Astrocyte (in vitro differentiated cells and primary cell): Measurements from ENCODE around the gene PTPRF. TPM values are rescaled to one million over a fixed set of nuclear protein-coding genes. Genes with fewer than 3 reads are reported as not detected.

Experiments
- DNase-seq: peaks from one replicate; pipeline ENCODE4 v3.0.0-alpha.2; 2010; ENCODE audit warnings: low read depth
- FAIRE-seq: peaks from 2 replicates; lab custom pipeline; 2011; peaks lifted over from hg19 to GRCh38; lab: Jason Lieb, UNC
- H2AFZ ChIP-seq: 2 replicates; pipeline ENCODE4 v1.6.0; 2012; ENCODE audit warnings: low read depth, low read length, inconsistent platforms
- H3K27ac ChIP-seq: 2 replicates; pipeline ENCODE4 v1.5.1; 2011; ENCODE audit warnings: low read depth, low read length, inconsistent platforms
- H3K27me3 ChIP-seq: 2 replicates; pipeline ENCODE4 v1.6.0; 2011; ENCODE audit warnings: low read length, inconsistent platforms; ENCODE audit not compliant: insufficient read depth
- H3K36me3 ChIP-seq: 2 replicates; pipeline ENCODE4 v1.5.1; 2011; ENCODE audit warnings: low read length, inconsistent platforms; ENCODE audit not compliant: insufficient read depth
- H3K4me1 ChIP-seq: 2 replicates; pipeline ENCODE4 v1.5.1; 2011; ENCODE audit warnings: low read length, inconsistent platforms; ENCODE audit not compliant: insufficient read depth
- H3K4me2 ChIP-seq: 2 replicates; pipeline ENCODE4 v1.6.0; 2012; ENCODE audit warnings: low read length, inconsistent platforms
- H3K4me3 ChIP-seq: 2 replicates; pipeline ENCODE4 v1.5.1; 2011; ENCODE audit warnings: low read depth, mild to moderate bottlenecking, low read length, inconsistent platforms; ENCODE audit not compliant: insufficient read depth
- H3K79me2 ChIP-seq: 2 replicates; pipeline ENCODE4 v1.6.0; 2012; ENCODE audit warnings: mild to moderate bottlenecking, low read length, inconsistent platforms; ENCODE audit not compliant: insufficient read depth
- H3K9ac ChIP-seq: 2 replicates; pipeline ENCODE4 v1.6.0; 2012; ENCODE audit warnings: mild to moderate bottlenecking, low read length, inconsistent platforms
- H3K9me3 ChIP-seq: 2 replicates; pipeline ENCODE4 v1.5.1; 2012; ENCODE audit warnings: low read depth, mild to moderate bottlenecking, low read length, inconsistent platforms; ENCODE audit not compliant: insufficient read depth
- H4K20me1 ChIP-seq: 2 replicates; pipeline ENCODE4 v1.6.0; 2012; ENCODE audit warnings: low read length, inconsistent platforms; ENCODE audit not compliant: insufficient read depth
- H3K27ac Mint-ChIP-seq: one replicate; pipeline ENCODE4 v1.8.0; 2021; ENCODE audit warnings: mild to moderate bottlenecking, mixed read lengths; ENCODE audit not compliant: unreplicated experiment
- H3K27me3 Mint-ChIP-seq: one replicate; pipeline ENCODE4 v1.8.0; 2021; ENCODE audit warnings: low read depth, mixed read lengths; ENCODE audit not compliant: unreplicated experiment
- H3K36me3 Mint-ChIP-seq: one replicate; pipeline ENCODE4 v1.8.0; 2021; ENCODE audit warnings: low read depth, mixed read lengths; ENCODE audit not compliant: unreplicated experiment
- H3K4me1 Mint-ChIP-seq: one replicate; pipeline ENCODE4 v1.8.0; 2021; ENCODE audit warnings: low read depth, mixed read lengths; ENCODE audit not compliant: unreplicated experiment
- H3K4me3 Mint-ChIP-seq: one replicate; pipeline ENCODE4 v1.8.0; 2021; ENCODE audit warnings: mild to moderate bottlenecking, moderate library complexity, mixed read lengths; ENCODE audit not compliant: unreplicated experiment
- H3K9me3 Mint-ChIP-seq: one replicate; pipeline ENCODE4 v1.8.0; 2021; ENCODE audit warnings: mild to moderate bottlenecking, mixed read lengths; ENCODE audit not compliant: unreplicated experiment
- CTCF ChIP-seq: IDR thresholded peaks from 2 replicates; pipeline ENCODE4 v1.5.1; 2011; ENCODE audit warnings: low read depth, mild to moderate bottlenecking, inconsistent platforms, low read length, moderate library complexity; ENCODE audit not compliant: insufficient read depth
- EZH2 ChIP-seq: IDR thresholded peaks from 2 replicates; pipeline ENCODE4 v1.6.1; 2012; ENCODE audit warnings: mild to moderate bottlenecking, low read length, inconsistent platforms; ENCODE audit not compliant: insufficient read depth
- total RNA-seq: library from RNA; stranded (reverse); gene quantifications from 2 replicates; pipeline ENCODE4 v1.2.1, GENCODE V29; 2021

PTPRF gene
- total RNA-seq, 1 donor from 2014 or later = 275 TPM

DNA sequence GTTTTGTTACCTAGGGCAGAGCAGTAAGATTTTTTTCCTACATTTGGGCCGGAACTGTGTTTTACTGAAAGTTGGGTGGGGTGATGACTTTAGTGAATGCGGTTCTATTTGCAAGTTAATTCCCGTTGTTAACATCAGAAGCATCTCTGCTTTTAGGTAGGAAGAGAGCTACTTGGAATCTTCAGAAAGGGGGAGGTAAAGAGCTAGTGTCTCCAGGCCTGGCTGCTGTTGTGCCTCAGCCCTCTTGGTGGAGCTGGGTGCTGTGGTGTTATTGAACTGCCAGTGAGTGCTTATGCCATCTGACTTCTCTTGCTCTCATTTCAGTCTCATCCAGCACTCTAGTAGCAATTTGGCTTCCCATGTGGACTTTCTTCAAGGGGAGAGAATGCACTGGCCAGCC is 122.7 kb downstream of the PTPRF start:
- peaks cover 18% of the 10 kb centered on the region for H3K4me1 ChIP-seq
- H3K79me2 ChIP-seq = peaks cover 47% of the 10 kb centered on the region
- H3K4me2 ChIP-seq = peak overlapping the region; percentile 2
- FAIRE-seq (no peak), DNase-seq (peak; percentile 21)
- peaks cover 54% of the 10 kb centered on the region for H4K20me1 ChIP-seq
- no peaks in the 10 kb centered on the region for H3K27me3 ChIP-seq
- H3K36me3 ChIP-seq = peaks cover 24% of the 10 kb centered on the region
- no peak overlapping the region for H3K9ac ChIP-seq
- TF ChIP-seq EZH2 (no peak), CTCF (peak; percentile 42)
- peaks cover 8% of the 10 kb centered on the region for H3K36me3 Mint-ChIP-seq
- H3K27ac Mint-ChIP-seq = peak overlapping the region; percentile 1
- no peaks in the 10 kb centered on the region for H3K9me3 ChIP-seq
- peaks cover 20% of the 10 kb centered on the region for H3K4me1 Mint-ChIP-seq
- no peaks in the 10 kb centered on the region for H3K27me3 Mint-ChIP-seq
- no peak overlapping the region for H3K4me3 ChIP-seq
- H3K4me3 Mint-ChIP-seq = peak overlapping the region; percentile 100
- no peak overlapping the region for H2AFZ ChIP-seq
- H3K9me3 Mint-ChIP-seq = no peaks in the 10 kb centered on the region
- H3K27ac ChIP-seq = no peak overlapping the region

- Histone ChIP-seq H2AFZ (no peak overlapping the region), H3K4me2 (peak overlapping the region; percentile 2), H3K36me3 (peaks cover 26% of the 10 kb centered on the region), H3K27me3 (no peaks in the 10 kb centered on the region), H4K20me1 (peaks cover 54% of the 10 kb centered on the region), H3K4me1 (peaks cover 18% of the 10 kb centered on the region), H3K9ac (no peak overlapping the region), H3K79me2 (peaks cover 47% of the 10 kb centered on the region), H3K27ac (no peak overlapping the region), H3K9me3 (no peaks in the 10 kb centered on the region), H3K4me3 (no peak overlapping the region)
- H3K4me1 Mint-ChIP-seq = peaks cover 15% of the 10 kb centered on the region
- peak overlapping the region; percentile 100 for H3K4me3 Mint-ChIP-seq
- H3K9me3 Mint-ChIP-seq = no peaks in the 10 kb centered on the region
- DNase-seq (no peak), FAIRE-seq (no peak)
- H3K27ac Mint-ChIP-seq = no peak overlapping the region
- peaks cover 8% of the 10 kb centered on the region for H3K36me3 Mint-ChIP-seq
- no peak for TF ChIP-seq CTCF
- no peak for TF ChIP-seq EZH2
- no peaks in the 10 kb centered on the region for H3K27me3 Mint-ChIP-seq
Observed at GRCh38 chr1:43653893-43654292, 123.2 kb downstream of the PTPRF start.

DNA sequence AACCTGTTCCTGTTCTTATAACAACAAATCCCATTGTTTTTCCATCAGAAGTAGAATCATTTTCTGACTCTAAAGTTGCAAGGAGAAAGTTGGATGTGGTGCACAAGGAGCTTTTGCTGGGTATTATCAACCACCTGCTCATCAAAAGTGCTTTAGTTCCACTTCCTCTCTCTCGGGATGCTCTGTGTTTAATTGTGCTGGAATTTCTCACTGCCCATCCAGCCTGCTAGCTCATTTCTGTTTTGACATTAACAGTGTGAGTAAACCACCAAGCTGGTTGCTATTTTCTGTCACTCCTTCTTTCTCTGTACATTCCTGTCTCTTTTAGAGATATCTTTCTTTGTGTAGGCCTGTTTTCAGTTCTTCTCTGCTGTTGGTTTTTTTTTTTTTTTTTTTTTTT is 125.3 kb downstream of the PTPRF start:
- Mint-ChIP-seq H3K4me3 (no peak overlapping the region), H3K27ac (no peak overlapping the region), H3K9me3 (no peaks in the 10 kb centered on the region), H3K4me1 (peaks cover 14% of the 10 kb centered on the region), H3K27me3 (no peaks in the 10 kb centered on the region), H3K36me3 (peaks cover 15% of the 10 kb centered on the region)
- peaks cover 43% of the 10 kb centered on the region for H3K36me3 ChIP-seq
- no peaks in the 10 kb centered on the region for H3K9me3 ChIP-seq
- H3K27ac ChIP-seq = no peak overlapping the region
- TF ChIP-seq CTCF (no peak), EZH2 (no peak)
- H2AFZ ChIP-seq = no peak overlapping the region
- H3K79me2 ChIP-seq = peaks cover 41% of the 10 kb centered on the region
- DNase-seq = no peak
- peaks cover 61% of the 10 kb centered on the region for H4K20me1 ChIP-seq
- FAIRE-seq = no peak
- H3K4me2 ChIP-seq = no peak overlapping the region
- H3K4me3 ChIP-seq = no peak overlapping the region
- no peaks in the 10 kb centered on the region for H3K27me3 ChIP-seq
- no peak overlapping the region for H3K9ac ChIP-seq
- H3K4me1 ChIP-seq = peaks cover 13% of the 10 kb centered on the region
